DOHH2 (cell line): Measurements from ENCODE around the gene TRPM1.

Source experiments
- H3F3A ChIP-seq: fragments of 200-600 bp; sonication (generic), shearing (Covaris generic); 2 replicates; pipeline ENCODE4 v1.6.0; 2016; ENCODE audit warnings: antibody characterized with exemption, mild to moderate bottlenecking; ENCODE audit not compliant: control insufficient read depth, insufficient read depth
- H3K27ac ChIP-seq: fragments of 200-600 bp; sonication (generic); 2 replicates; pipeline ENCODE4 v1.5.1; 2014; ENCODE audit warnings: low read depth, mild to moderate bottlenecking, low read length, moderate library complexity
- H3K27me3 ChIP-seq: fragments of 200-600 bp; sonication (generic); 2 replicates; pipeline ENCODE4 v1.6.1; 2014; ENCODE audit warnings: mild to moderate bottlenecking, low read length, mixed read lengths; ENCODE audit not compliant: control insufficient read depth
- H3K36me3 ChIP-seq: fragments of 200-600 bp; sonication (generic); 2 replicates; pipeline ENCODE4 v1.6.1; 2014; ENCODE audit warnings: mild to moderate bottlenecking, low read length, moderate library complexity, mixed read lengths; ENCODE audit not compliant: control insufficient read depth
- H3K4me1 ChIP-seq: fragments of 200-600 bp; sonication (generic); 2 replicates; pipeline ENCODE4 v1.6.1; 2014; ENCODE audit warnings: mild to moderate bottlenecking, low read length, mixed read lengths; ENCODE audit not compliant: control insufficient read depth
- H3K4me2 ChIP-seq: fragments of 200-600 bp; sonication (generic); 2 replicates; pipeline ENCODE4 v1.6.0; 2014; ENCODE audit warnings: mild to moderate bottlenecking, low read length, moderate library complexity
- H3K4me3 ChIP-seq: fragments of 200-600 bp; sonication (generic); 2 replicates; pipeline ENCODE4 v1.5.1; 2014; ENCODE audit warnings: mild to moderate bottlenecking, low read length, mixed read lengths
- H3K79me2 ChIP-seq: fragments of 200-600 bp; sonication (generic); 2 replicates; pipeline ENCODE4 v1.6.1; 2014; ENCODE audit warnings: mild to moderate bottlenecking, low read length, mixed read lengths; ENCODE audit not compliant: control insufficient read depth
- H3K9me2 ChIP-seq: fragments of 200-600 bp; sonication (generic); replicated peaks from 2 replicates; pipeline ENCODE4 v1.6.1; 2014; ENCODE audit warnings: mild to moderate bottlenecking, low read length, mixed read lengths; ENCODE audit not compliant: control insufficient read depth
- H3K9me3 ChIP-seq: fragments of 200-600 bp; sonication (generic); 2 replicates; pipeline ENCODE4 v1.6.1; 2014; ENCODE audit warnings: antibody characterized with exemption, low read length, mixed read lengths; ENCODE audit not compliant: control insufficient read depth, insufficient read depth
- H4K20me1 ChIP-seq: fragments of 200-600 bp; sonication (generic); 2 replicates; pipeline ENCODE4 v1.6.0; 2014; ENCODE audit warnings: low read depth, mild to moderate bottlenecking, antibody characterized with exemption, low read length, moderate library complexity; ENCODE audit not compliant: control insufficient read depth, insufficient read depth
- CTCF ChIP-seq: fragments of 200-600 bp; sonication (generic); IDR thresholded peaks from one replicate; pipeline ENCODE4 v1.5.1; 2014; ENCODE audit warnings: antibody characterized with exemption, mild to moderate bottlenecking, low read depth, low read length; ENCODE audit not compliant: poor library complexity, severe bottlenecking
- EZH2phosphoT487 ChIP-seq: fragments of 200-600 bp; sonication (generic); IDR thresholded peaks from 2 replicates; pipeline ENCODE4 v1.6.1; 2017; ENCODE audit warnings: borderline replicate concordance, mild to moderate bottlenecking, antibody characterized with exemption, low read length, moderate library complexity, mixed read lengths

TRPM1 gene

GRCh38 chr15:30962079-30962478 is 139.4 kb downstream of the TRPM1 start:
- Histone ChIP-seq H3K4me3 (no peak overlapping the region), H3K27ac (no peak overlapping the region)
- TF ChIP-seq CTCF (no peak), EZH2phosphoT487 (no peak)

GRCh38 chr15:30958219-30958618 is 143.3 kb downstream of the TRPM1 start:
- Histone ChIP-seq H3K27me3 (no peaks in the 10 kb centered on the region), H3K36me3 (peaks cover 45% of the 10 kb centered on the region), H3K4me1 (no peaks in the 10 kb centered on the region), H3K27ac (no peak overlapping the region), H3K9me2 (no peaks in the 10 kb centered on the region), H3K4me2 (no peak overlapping the region), H4K20me1 (no peaks in the 10 kb centered on the region), H3K9me3 (no peaks in the 10 kb centered on the region), H3K79me2 (no peaks in the 10 kb centered on the region), H3F3A (no peaks in the 10 kb centered on the region), H3K4me3 (no peak overlapping the region)
- TF ChIP-seq CTCF (no peak), EZH2phosphoT487 (no peak)

More at GRCh38 chr15:30962079-30962478, 139.4 kb downstream of the TRPM1 start:
- H3F3A ChIP-seq = no peaks in the 10 kb centered on the region
- H3K79me2 ChIP-seq = no peaks in the 10 kb centered on the region
- no peaks in the 10 kb centered on the region for H3K9me2 ChIP-seq
- peaks cover 43% of the 10 kb centered on the region for H3K36me3 ChIP-seq
- H3K9me3 ChIP-seq = no peaks in the 10 kb centered on the region
- no peak overlapping the region for H3K4me2 ChIP-seq
- H4K20me1 ChIP-seq = no peaks in the 10 kb centered on the region
- H3K4me1 ChIP-seq = peaks cover 10% of the 10 kb centered on the region
- no peaks in the 10 kb centered on the region for H3K27me3 ChIP-seq

- no peaks in the 10 kb centered on the region for H3K9me2 ChIP-seq
- H3K27ac ChIP-seq = no peak overlapping the region
- H3K36me3 ChIP-seq = peaks cover 60% of the 10 kb centered on the region
Measured at GRCh38 chr15:30956216-30957124, 145.1 kb downstream of the TRPM1 start.

More at GRCh38 chr15:30956216-30957124, 145.1 kb downstream of the TRPM1 start:
- Histone ChIP-seq H4K20me1 (no peaks in the 10 kb centered on the region), H3F3A (no peaks in the 10 kb centered on the region), H3K4me1 (no peaks in the 10 kb centered on the region), H3K27me3 (no peaks in the 10 kb centered on the region), H3K4me2 (no peak overlapping the region), H3K79me2 (no peaks in the 10 kb centered on the region), H3K4me3 (no peak overlapping the region), H3K9me3 (no peaks in the 10 kb centered on the region)
- TF ChIP-seq EZH2phosphoT487 (no peak), CTCF (no peak)
